ENCODE results near the gene ESYT2.
"Not testable (repeated sequence)": the region's sequence is repeated elsewhere in the genome, so short reads cannot be mapped to it uniquely, and the experiment has no call there.

Gene ESYT2

DNA sequence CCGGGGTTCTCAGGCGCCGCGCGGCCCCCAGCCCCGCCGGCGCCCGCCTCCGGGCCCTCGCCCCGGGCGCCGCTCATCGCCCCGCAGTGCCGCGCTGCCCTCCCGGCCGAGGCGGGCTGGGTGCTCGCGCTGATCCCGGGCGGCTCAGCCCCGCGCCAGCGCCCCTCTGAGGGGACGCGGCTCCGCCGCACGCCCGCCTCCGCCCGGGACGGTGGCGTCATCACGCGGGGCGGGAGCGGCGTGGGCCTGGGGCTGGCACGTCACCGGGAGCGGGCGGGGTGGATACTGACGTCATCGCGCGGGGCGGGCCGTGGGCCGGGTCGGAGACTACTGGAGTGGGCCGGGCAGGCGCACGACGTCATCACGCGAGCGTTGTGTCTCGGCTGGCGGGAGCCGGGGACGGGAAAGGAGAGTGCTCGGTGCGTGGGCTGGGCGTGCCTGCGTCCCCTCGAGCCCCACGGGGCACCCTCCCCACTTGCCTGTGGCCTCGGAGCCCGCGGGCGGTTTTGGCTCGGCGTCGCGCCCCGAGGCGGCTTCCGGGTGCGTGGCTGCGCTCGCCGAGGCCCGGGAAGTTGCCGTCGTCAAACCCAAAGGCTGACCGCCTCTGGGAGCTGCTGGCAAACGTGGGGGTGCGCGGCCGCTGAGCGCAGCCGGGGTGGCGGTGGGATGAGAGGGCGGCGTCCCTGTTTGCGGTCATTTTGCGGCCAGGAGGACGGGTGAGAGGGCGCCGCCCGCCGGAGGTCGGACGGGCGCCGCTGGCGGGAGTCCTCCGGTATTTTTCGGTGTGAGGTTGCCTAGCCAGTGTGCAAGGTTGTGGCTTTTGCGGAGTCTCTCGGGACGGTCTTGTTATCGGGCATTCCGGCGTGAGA is at the start of gene ESYT2:
ESYT2 (minus strand) TSS at position 168 of the 869 bp plus-strand sequence; CDS start at position 77, 91 bp downstream.
- FAIRE-seq = peak; percentile 89
- peak; percentile 93 for DNase-seq (ENCODE audit: insufficient read length, low spot score)

DNA sequence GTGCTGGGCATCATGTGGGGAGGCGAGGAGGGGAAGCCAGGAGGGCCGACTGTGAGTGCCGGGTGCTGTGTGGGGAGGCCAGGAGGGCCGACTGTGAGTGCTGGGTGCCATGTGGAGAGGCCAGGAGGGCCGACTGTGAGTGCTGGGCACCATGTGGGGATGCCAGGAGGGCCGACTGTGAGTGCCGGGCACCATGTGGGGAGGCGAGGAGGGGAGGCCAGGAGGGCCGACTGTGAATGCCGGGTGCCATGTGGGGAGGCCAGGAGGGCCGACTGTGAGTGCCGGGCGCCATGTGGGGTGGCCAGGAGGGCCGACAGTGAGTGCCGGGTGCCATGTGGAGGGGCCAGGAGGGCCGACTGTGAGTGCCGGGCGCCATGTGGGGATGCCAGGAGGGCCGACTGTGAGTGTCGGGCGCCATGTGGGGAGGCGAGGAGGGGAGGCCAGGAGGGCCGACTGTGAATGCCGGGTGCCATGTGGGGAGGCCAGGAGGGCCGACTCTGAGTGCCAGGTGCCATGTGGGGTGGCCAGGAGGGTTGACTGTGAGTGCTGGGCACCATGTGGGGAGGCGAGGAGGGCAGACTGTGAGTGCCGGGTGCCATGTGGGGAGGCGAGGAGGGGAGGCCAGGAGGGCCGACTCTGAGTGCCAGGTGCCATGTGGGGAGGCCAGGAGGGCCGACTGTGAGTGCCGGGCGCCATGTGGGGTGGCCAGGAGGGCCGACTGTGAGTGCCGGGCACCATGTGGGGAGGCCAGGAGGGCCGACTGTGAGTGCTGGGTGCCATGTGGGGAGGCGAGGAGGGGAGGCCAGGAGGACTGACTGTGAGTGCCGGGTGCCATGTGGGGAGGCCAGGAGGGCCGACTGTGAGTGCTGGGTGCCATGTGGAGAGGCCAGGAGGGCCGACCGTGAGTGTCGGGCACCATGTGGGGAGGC is 49.1 kb upstream of the ESYT2 start:
- DNase-seq (ENCODE audit: insufficient read length, low spot score); FAIRE-seq: not testable (repeated sequence)

- FAIRE-seq = no peak
- no peak for DNase-seq (ENCODE audit: insufficient read length, low spot score)
Measured at GRCh38 chr7:158876984-158877383, 47.7 kb upstream of the ESYT2 start.

- FAIRE-seq = no peak
- DNase-seq (ENCODE audit: insufficient read length, low spot score) = no peak
Measured at GRCh38 chr7:158869876-158870275, 40.6 kb upstream of the ESYT2 start.

DNA sequence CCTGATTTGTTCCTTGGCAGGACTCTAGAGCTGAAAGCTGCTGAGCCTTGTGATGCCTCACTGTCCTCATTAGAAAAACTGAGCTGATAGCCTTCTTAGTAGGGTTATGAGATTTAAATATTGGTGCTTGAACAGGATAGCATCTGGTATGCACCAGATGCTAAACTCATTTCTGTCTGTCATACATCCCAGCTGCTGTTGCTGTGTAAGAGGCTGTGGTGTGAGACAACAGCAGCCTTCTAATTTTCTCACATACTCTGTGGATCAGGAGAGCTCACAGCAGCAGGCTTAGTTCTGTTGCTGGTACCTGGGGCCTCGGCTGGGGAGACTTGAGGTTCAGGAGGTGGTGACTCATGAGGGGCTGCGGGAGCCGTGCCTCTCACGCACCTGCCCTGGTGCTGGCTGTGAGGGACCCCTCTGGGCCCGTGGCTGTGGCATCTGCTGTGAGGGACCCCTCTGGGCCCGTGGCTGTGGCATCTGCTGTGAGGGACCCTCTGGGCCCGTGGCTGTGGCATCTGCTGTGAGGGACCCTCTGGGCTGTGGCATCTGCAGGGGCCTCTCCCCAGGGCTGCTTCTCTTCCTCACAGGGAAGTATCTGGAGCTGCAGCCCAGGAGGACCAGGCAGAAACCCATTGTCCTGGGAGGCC is 39.6 kb upstream of the ESYT2 start:
- DNase-seq (ENCODE audit: insufficient read length, low spot score) (no peak), FAIRE-seq (no peak)

DNA sequence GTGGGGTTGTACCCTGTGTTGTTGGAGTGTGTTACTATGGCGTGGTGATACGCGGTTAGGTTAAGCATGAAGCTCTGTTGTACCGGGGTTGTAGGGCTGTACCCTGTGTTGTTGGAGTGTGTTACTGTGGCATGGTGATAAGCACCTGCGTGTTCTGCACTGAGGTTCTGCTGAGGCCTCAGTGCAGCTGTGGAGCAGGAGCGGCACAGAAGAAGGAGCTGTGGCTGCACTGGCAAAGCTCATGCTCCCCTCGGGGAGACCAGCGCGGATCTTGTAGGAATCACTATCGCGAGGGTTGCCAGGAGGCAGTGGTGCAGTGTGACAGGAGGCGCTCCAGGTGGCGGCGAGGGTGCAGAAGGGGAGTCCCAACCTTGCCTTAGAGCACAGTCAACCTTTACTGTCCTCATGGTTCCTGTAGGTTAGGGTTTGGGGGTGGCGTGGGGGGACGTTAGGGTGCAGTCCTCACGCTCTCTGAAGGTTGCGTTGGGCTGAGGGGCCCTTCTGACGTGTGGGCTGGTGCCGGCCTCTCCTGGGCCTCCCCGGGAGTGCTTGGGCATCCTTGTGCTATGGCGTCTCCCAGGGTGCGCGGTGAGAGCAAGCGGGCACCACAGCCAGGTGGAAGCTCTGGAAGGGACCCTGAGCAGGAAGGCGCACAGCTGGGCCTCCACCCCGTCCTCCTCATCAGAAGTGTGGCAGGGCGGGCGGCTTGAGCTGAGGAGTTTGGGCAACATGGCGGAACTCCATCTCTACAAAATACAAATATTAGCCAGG is 38.1 kb upstream of the ESYT2 start:
- no peak for DNase-seq (ENCODE audit: insufficient read length, low spot score)
- FAIRE-seq = no peak

GRCh38 chr7:158865977-158866376 is 36.7 kb upstream of the ESYT2 start:
- no peak for DNase-seq (ENCODE audit: insufficient read length, low spot score)
- no peak for FAIRE-seq

DNA sequence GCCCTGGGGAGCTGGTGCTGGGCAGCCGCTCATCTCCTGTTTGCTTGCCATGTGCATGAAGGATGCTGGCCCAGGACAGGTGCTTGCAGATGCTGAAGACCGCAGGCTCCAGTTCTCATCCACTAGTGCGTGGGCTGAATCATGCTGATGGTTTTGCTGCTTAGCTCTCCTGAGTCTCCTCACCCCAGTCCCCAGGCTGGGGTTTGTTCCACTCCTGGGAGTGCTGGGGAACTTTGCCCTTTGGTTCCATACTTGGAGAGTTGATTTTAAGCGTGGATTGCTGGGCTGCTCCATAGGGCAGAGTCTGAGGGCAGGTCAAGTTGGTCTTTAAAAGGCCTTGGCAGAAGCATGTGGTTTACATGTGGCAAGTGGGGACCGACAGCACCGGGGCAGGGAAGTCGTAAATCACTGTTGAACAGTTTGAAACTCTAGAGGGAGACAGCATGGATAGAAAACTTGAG is 36.2 kb upstream of the ESYT2 start:
- DNase-seq (ENCODE audit: insufficient read length, low spot score) (no peak), FAIRE-seq (no peak)

DNA sequence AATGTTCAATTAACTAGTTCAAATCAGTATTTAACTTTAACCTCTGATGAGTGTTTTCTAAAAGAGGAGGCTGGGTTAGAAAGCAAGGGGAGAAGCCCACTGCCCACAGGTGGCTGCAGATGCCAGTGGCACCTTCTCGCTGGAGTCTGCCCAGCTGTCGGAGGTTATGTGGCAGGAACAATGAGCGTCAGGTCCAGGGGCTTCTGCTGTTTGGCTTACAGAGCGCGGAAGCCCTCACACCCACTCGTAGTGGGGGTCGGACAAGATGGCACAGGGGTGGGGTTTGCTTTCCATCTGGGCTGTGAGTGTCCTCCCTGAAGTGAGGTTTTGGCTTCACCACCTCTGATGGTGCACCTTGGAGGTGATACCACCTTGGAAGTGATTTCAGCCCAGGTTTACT is 35.5 kb upstream of the ESYT2 start:
- no peak for FAIRE-seq

DNA sequence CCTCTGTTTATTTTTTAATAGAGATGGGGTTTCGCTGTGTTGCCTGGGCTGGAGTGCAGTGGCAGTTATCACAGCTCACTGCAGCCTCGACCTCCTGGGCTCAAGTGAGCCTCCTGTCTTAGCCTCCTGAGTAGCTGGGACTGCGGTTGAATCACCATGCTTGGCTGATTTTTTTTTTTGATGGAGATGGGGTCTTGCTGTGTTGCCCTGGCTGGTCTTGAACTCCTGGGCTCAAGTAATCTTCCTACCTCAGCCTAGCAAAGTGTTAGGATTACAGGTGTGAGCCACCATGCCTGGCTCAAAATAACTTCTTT is 35.2 kb upstream of the ESYT2 start:
- FAIRE-seq = no peak

More for the DNA sequence above, 35.5 kb upstream of the ESYT2 start:
- no peak for DNase-seq (ENCODE audit: insufficient read length, low spot score)

GRCh38 chr7:158863611-158864506 is 34.5 kb upstream of the ESYT2 start:
- FAIRE-seq = peak; percentile 66
- DNase-seq (ENCODE audit: insufficient read length, low spot score) = peak; percentile 34

More for the DNA sequence above, 35.2 kb upstream of the ESYT2 start:
- DNase-seq (ENCODE audit: insufficient read length, low spot score) = no peak

GRCh38 chr7:158862985-158863610 is 33.8 kb upstream of the ESYT2 start:
- not testable (repeated sequence) for FAIRE-seq; DNase-seq (ENCODE audit: insufficient read length, low spot score)

DNA sequence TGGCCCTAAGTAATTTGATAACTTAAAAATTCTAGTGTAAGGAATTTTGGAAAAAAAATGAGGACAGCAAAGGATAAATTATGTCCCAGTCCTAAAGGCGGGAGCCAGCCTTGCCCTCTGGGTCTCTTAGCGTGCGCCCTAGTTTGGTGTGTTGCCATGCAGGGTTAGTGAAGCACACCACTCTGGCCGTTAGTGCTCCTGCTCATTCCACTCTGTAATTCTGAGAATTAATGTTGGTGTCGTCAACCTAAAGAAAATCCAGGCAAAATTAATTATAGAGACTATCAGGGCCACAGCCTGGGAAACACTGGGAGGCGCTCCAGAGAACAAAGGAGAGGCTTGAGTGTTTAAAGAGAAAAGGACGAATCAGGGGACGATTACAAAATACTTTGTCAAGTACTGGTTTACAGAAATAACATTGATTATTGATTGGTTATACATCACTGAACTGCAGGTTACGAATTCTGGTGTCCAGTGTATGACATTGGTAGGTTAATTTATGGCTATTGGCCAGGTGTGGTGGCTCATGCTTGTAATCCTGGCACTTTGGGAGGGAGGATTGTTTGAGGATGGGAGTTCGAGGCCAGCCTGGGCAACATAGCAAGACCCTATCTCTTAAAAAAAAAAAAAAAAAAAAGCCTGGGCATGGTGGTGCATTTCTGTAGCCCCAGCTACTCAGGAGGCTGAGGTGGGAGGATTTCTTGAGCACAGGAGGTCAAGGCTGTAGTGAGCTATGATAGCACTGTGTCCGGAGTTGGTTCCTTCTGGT is 32.8 kb upstream of the ESYT2 start:
- DNase-seq (ENCODE audit: insufficient read length, low spot score) (no peak), FAIRE-seq (no peak)

- no peak for DNase-seq (ENCODE audit: insufficient read length, low spot score)
- FAIRE-seq = no peak
Measured at GRCh38 chr7:158861004-158861787, 31.9 kb upstream of the ESYT2 start.

GRCh38 chr7:158860394-158860793 is 31.1 kb upstream of the ESYT2 start:
- FAIRE-seq (no peak), DNase-seq (ENCODE audit: insufficient read length, low spot score) (no peak)

DNA sequence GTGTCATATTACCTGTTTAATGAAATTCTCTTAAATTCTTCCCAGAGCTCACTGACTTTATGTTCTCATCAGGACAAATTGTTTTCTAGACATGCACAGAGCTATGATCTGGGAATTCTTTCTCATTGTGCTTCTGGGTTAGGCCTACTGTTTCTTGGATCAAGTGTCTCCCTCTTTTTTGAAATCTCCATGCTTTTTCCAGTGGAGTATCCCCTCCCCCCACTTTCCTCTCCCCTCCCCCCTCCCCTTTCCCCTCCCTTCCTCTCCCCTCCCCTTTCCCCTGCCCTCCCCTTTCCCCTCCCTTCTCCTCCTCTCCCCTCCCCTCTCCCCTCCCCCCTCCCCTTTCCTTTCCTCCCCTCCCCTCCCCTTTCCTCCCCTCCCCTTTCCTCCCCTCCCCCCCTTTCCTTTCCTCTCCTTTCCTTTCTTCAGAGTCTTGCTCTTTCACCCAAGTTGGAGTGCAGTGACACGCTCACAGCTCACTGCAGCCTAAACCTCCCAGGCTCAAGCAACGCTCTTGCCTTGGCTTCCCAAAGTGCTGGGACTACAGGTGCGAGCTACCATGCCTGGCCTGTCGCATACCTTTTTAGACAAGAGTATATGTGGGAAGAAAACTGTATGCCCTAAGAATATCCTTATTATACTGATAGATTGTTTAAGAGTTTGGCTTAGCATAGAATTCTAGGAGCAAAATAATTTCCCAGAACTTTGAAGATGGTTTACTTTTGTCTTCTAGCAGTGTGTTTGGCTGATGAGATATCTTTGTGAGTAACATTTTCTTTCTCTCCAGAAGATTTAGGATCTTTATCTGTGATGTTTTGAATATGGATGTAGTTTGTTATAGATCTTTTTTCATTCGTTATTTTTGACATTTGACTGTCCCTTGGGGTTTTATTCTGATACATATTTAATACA is 29.5 kb upstream of the ESYT2 start:
- FAIRE-seq (no peak), DNase-seq (ENCODE audit: insufficient read length, low spot score) (no peak)

Measured in GM19239 (cell line).